Right lobe of liver (tissue), 4 donors: Measurements from ENCODE around the gene SIN3A.

Source experiments
- POLR2A ChIP-seq: fragments of 450-650 bp; IDR thresholded peaks from one replicate; pipeline ENCODE4 v1.6.1; 2017; ENCODE audit warnings: antibody characterized with exemption, mild to moderate bottlenecking
- TF ChIP-seq, protein P1 (sequence below), 4 donors: fragments of 200-600 bp in 3 of 4; fragments of 450-650 bp in 1 of 4; IDR thresholded peaks; one replicate each; pipeline versions ENCODE4 v1.5.1 to v1.8.0; 2016 to 2022; ENCODE audit warnings: antibody characterized with exemption in 4 of 4, mild to moderate bottlenecking in 2 of 4
- donor health status: DM: no; HTN: no; CAD: no.
- donor health status: DM: no; HTN: no; CAD: no.
- donor health status: DM: no; HTN: yes; CAD: no.

- TF ChIP-seq, protein P1, sequence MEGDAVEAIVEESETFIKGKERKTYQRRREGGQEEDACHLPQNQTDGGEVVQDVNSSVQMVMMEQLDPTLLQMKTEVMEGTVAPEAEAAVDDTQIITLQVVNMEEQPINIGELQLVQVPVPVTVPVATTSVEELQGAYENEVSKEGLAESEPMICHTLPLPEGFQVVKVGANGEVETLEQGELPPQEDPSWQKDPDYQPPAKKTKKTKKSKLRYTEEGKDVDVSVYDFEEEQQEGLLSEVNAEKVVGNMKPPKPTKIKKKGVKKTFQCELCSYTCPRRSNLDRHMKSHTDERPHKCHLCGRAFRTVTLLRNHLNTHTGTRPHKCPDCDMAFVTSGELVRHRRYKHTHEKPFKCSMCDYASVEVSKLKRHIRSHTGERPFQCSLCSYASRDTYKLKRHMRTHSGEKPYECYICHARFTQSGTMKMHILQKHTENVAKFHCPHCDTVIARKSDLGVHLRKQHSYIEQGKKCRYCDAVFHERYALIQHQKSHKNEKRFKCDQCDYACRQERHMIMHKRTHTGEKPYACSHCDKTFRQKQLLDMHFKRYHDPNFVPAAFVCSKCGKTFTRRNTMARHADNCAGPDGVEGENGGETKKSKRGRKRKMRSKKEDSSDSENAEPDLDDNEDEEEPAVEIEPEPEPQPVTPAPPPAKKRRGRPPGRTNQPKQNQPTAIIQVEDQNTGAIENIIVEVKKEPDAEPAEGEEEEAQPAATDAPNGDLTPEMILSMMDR (IDR thresholded peaks at IDR 0.05), result no peak
- TF ChIP-seq POLR2A, result no peak
These were observed 28.2 kb upstream of the SIN3A start for GRCh38 chr15:75479670-75480069.
